IMR-90 (cell line): ENCODE measurements around the gene PARVB. TPM values are rescaled to one million over a fixed set of nuclear protein-coding genes. Genes with fewer than 3 reads are reported as not detected.

ENCODE experiments used
- ATAC-seq: fragments of 200-7000 bp; cut with Tn5 transposase; 2 replicates; pipeline ENCODE4 v1.9.1; 2020; ENCODE audit warnings: low read depth, mild to moderate bottlenecking, moderate library complexity
- BruUV-seq: library from RNA; stranded (reverse); fragments of 400-500 nt; replicated peaks from 2 replicates; lab custom pipeline; 2021; lab: Mats Ljungman, UMichigan
- CTCF ChIA-PET: fragments of 300-600 bp; formaldehyde crosslinking; extraction: SDS; loops from one replicate; lab custom pipeline; 2021; ENCODE audit warnings: antibody characterized with exemption; lab: Yijun Ruan, JAX
- POLR2A ChIA-PET: fragments of 300-600 bp; sonication (Branson Sonifier 250); formaldehyde crosslinking; loops from one replicate; lab custom pipeline; 2022; ENCODE audit warnings: antibody characterized with exemption; ENCODE audit not compliant: unreplicated experiment; lab: Charles Lee
- DNase-seq: peaks from one replicate; pipeline ENCODE4 v3.0.0; 2013
- H2AFZ ChIP-seq: replicated peaks from 2 replicates; pipeline ENCODE3; 2013; ENCODE audit warnings: low read length, mild to moderate bottlenecking; ENCODE audit not compliant: poor library complexity
- H2AK5ac ChIP-seq: 2 replicates; pipeline ENCODE4 v1.6.1; 2013; ENCODE audit warnings: low read depth, low read length, inconsistent platforms
- H2AK9ac ChIP-seq: replicated peaks from 2 replicates; pipeline ENCODE3; 2013; ENCODE audit warnings: mild to moderate bottlenecking, low read depth, low read length, moderate library complexity; ENCODE audit not compliant: poor library complexity
- H2BK120ac ChIP-seq: 2 replicates; pipeline ENCODE4 v1.6.1; 2013; ENCODE audit warnings: low read depth, low read length, inconsistent platforms
- H2BK15ac ChIP-seq: 3 replicates; pipeline ENCODE4 v1.6.1; 2013; ENCODE audit warnings: low read depth, low read length, inconsistent platforms
- H2BK20ac ChIP-seq: 2 replicates; pipeline ENCODE4 v1.6.1; 2013; ENCODE audit warnings: low read depth, mild to moderate bottlenecking, inconsistent platforms, low read length, moderate library complexity
- H2BK5ac ChIP-seq: 2 replicates; pipeline ENCODE4 v1.6.1; 2013; ENCODE audit warnings: mild to moderate bottlenecking, low read depth, low read length, inconsistent platforms; ENCODE audit not compliant: poor library complexity, severe bottlenecking
- H3K14ac ChIP-seq: replicated peaks from 2 replicates; pipeline ENCODE4 v1.6.1; 2013; ENCODE audit warnings: low read depth, low read length, inconsistent platforms
- H3K18ac ChIP-seq: 2 replicates; pipeline ENCODE4 v1.6.1; 2013; ENCODE audit warnings: low read depth, low read length, control low read depth
- H3K23ac ChIP-seq: 2 replicates; pipeline ENCODE4 v1.6.1; 2013; ENCODE audit warnings: low read depth, low read length, inconsistent platforms
- H3K27ac ChIP-seq: 2 replicates; pipeline ENCODE4 v1.5.1; 2013; ENCODE audit warnings: mild to moderate bottlenecking, control low read depth, low read length; ENCODE audit not compliant: insufficient read depth
- H3K27me3 ChIP-seq: 2 replicates; pipeline ENCODE4 v1.6.1; 2013; ENCODE audit warnings: low read length; ENCODE audit not compliant: control insufficient read depth, insufficient read depth
- H3K36me3 ChIP-seq: 2 replicates; pipeline ENCODE4 v1.6.1; 2013; ENCODE audit warnings: low read length, mixed read lengths; ENCODE audit not compliant: control insufficient read depth, insufficient read depth
- H3K4ac ChIP-seq: 2 replicates; pipeline ENCODE4 v1.6.1; 2013; ENCODE audit warnings: low read depth, low read length, inconsistent platforms
- H3K4me1 ChIP-seq: 2 replicates; pipeline ENCODE4 v1.6.1; 2013; ENCODE audit warnings: low read length, mixed read lengths; ENCODE audit not compliant: control insufficient read depth, insufficient read depth
- H3K4me2 ChIP-seq: 2 replicates; pipeline ENCODE4 v1.6.1; 2013; ENCODE audit warnings: low read depth, mild to moderate bottlenecking, control low read depth, low read length, moderate library complexity
- H3K4me3 ChIP-seq: 2 replicates; pipeline ENCODE4 v1.5.1; 2013; ENCODE audit warnings: low read depth, mild to moderate bottlenecking, control low read depth, low read length, moderate library complexity; ENCODE audit not compliant: insufficient read depth
- H3K56ac ChIP-seq: 2 replicates; pipeline ENCODE4 v1.6.1; 2013; ENCODE audit warnings: low read length, inconsistent platforms; ENCODE audit not compliant: insufficient read depth; ENCODE audit errors: extremely low read depth
- H3K79me1 ChIP-seq, 2 experiments: 2 replicates each; pipeline ENCODE4 v1.6.1; 2013; ENCODE audit warnings: low read length in 2 of 2, inconsistent platforms in 1 of 2, low read depth in 1 of 2
- H3K9ac ChIP-seq: 2 replicates; pipeline ENCODE4 v1.6.1; 2013; ENCODE audit warnings: low read depth, low read length, control low read depth
- H3K9me1 ChIP-seq: 2 replicates; pipeline ENCODE4 v1.6.1; 2013; ENCODE audit warnings: low read length, inconsistent platforms; ENCODE audit not compliant: insufficient read depth
- H3K9me3 ChIP-seq: 2 replicates; pipeline ENCODE4 v1.6.1; 2013; ENCODE audit warnings: low read length; ENCODE audit not compliant: control insufficient read depth, insufficient read depth
- H4K20me1 ChIP-seq: 2 replicates; pipeline ENCODE4 v1.6.1; 2013; ENCODE audit warnings: low read length, inconsistent platforms; ENCODE audit not compliant: insufficient read depth
- H4K5ac ChIP-seq: 2 replicates; pipeline ENCODE4 v1.6.1; 2013; ENCODE audit warnings: mild to moderate bottlenecking, low read depth, low read length, control low read depth
- H4K8ac ChIP-seq, 2 experiments: 2 replicates each; pipeline ENCODE4 v1.6.1; 2013; ENCODE audit warnings: low read depth in 2 of 2, low read length in 2 of 2, control low read depth in 1 of 2, inconsistent platforms in 1 of 2
- H4K91ac ChIP-seq: 2 replicates; pipeline ENCODE4 v1.6.1; 2013; ENCODE audit warnings: low read depth, low read length, inconsistent platforms; ENCODE audit not compliant: insufficient read depth
- CTCF ChIP-seq: conservative IDR thresholded peaks from 2 replicates; pipeline ENCODE4 v1.5.1; 2012; ENCODE audit warnings: mild to moderate bottlenecking, low read depth, low read length, improper control_type of control experiment
- FOS ChIP-seq: fragments of 150-350 bp; IDR thresholded peaks from 2 replicates; pipeline ENCODE4 v1.6.1; 2016; ENCODE audit warnings: low read depth, low read length
- RFX5 ChIP-seq: IDR thresholded peaks from 2 replicates; pipeline ENCODE4 v1.8.0; 2012; ENCODE audit warnings: low read depth, mild to moderate bottlenecking, low read length, moderate library complexity
- WGBS, 2 experiments: methylation state at CpG; one replicate each; pipeline versions ENCODE4 v1.1.5 to v1.1.7; 2013; ENCODE audit warnings: missing lambda C conversion rate in 2 of 2; ENCODE audit not compliant: insufficient read length in 1 of 2; ENCODE audit errors: extremely low coverage in 2 of 2; 5-methylcytosine and 5-hydroxymethylcytosine counted together
- dilution Hi-C: fragments of 300-500 bp; cut with HindIII; formaldehyde crosslinking; loops from one replicate; pipeline ENCODE4 v1.14.3; 2018; ENCODE audit warnings: low sequenced_read_pairs; ENCODE audit not compliant: unreplicated experiment
- in situ Hi-C: fragments of 300-500 bp; cut with MboI; formaldehyde crosslinking; loops from 3 replicates; pipeline ENCODE4 v1.14.3; 2019; ENCODE audit warnings: low sequenced_read_pairs, inconsistent platforms, mixed read lengths
- intact Hi-C: fragments of 100-400 bp; cut with micrococcal nuclease; formaldehyde crosslinking; loops from 2 replicates; pipeline ENCODE4 v1.10.0; 2022
- polyA plus RNA-seq, 3 experiments: library from polyadenylated mRNA; depleted of rRNA; stranded (reverse); fragments of >200 nt; gene quantifications; 2 replicates each; pipeline ENCODE4 v1.2.3, GENCODE V29; 2012; ENCODE audit warnings: low replicate concordance in 1 of 3
- total RNA-seq: library from RNA; depleted of rRNA; stranded (reverse); fragments of >200 nt; gene quantifications from 2 replicates; pipeline ENCODE4 v1.2.3, GENCODE V29; 2012

Gene PARVB
- total and polyA plus RNA-seq, 2 of the 4 experiments (the other 2 are of a cell fraction), result 44.3 to 53.9 TPM

GRCh38 chr22:44020981-44021380 is 3.1 kb upstream of the PARVB start:
- Histone ChIP-seq H3K9me1 (peaks cover 25% of the 10 kb centered on the region), H3K56ac (no peak overlapping the region), H2BK15ac (no peak overlapping the region; the same call in 1 of the 3 replicates), H3K27me3 (no peaks in the 10 kb centered on the region), H3K4me1 (peaks cover 17% of the 10 kb centered on the region), H3K23ac (peak overlapping the region; percentile 21; the same call in 1 of the 2 replicates), H4K91ac (peak overlapping the region; percentile 59; the same call in 1 of the 2 replicates), H3K14ac (0 out of 2 replicates have a peak overlapping the region, but pooled peaks have one; percentile 11), H3K9ac (no peak overlapping the region), H2AK5ac (peak overlapping the region; percentile 52), H2AK9ac (peak overlapping the region; percentile 7), H3K18ac (no peak overlapping the region), H2BK5ac (peak overlapping the region; percentile 63), H3K4me2 (peak overlapping the region; percentile 47; the same call in 1 of the 2 replicates), H3K9me3 (no peaks in the 10 kb centered on the region), H3K79me1 (peaks cover 18 to 55% of the 10 kb centered on the region in 2 experiments), H2BK120ac (peak overlapping the region; percentile 36; the same call in 1 of the 2 replicates), H4K20me1 (0 out of 2 replicates have a peak, but pooled peaks cover 4% of the 10 kb centered on the region), H3K27ac (no peak overlapping the region; the same call in 1 of the 2 replicates), H2BK20ac (no peak overlapping the region), H4K8ac (peak overlapping the region in 1 of 2 experiments; percentile 53; a peak in 1 of 4 replicates), H4K5ac (no peak overlapping the region), H3K36me3 (no peaks in the 10 kb centered on the region), H2AFZ (no peak overlapping the region), H3K4me3 (no peak overlapping the region), H3K4ac (peak overlapping the region; percentile 48; the same call in 1 of the 2 replicates)
- in situ Hi-C loops, result no loop called here
- WGBS, 2 experiments, result 88% methylated on average over 4 of the region's 8 CpGs; no CpG with 5 or more reads in 1 of the 2 experiments
- TF ChIP-seq RFX5 (no peak), CTCF (no peak), FOS (0 out of 2 replicates have a peak, but pooled peaks have one; percentile 11)
- dilution Hi-C loops, result no loop called here
- intact Hi-C loops, result no loop called here
- DNase-seq, result peak; percentile 67
- BruUV-seq, result no TSS peak
- ChIA-PET CTCF (interaction anchor here (1.4 kb wide), 1 partner anchor 28 kb away, joined by 6 read pairs; no protein-coding TSS in a partner anchor), POLR2A (no interaction called here)
- ATAC-seq, result no peak
